ENCODE measurements around the gene JPT1.

JPT1 gene

DNA sequence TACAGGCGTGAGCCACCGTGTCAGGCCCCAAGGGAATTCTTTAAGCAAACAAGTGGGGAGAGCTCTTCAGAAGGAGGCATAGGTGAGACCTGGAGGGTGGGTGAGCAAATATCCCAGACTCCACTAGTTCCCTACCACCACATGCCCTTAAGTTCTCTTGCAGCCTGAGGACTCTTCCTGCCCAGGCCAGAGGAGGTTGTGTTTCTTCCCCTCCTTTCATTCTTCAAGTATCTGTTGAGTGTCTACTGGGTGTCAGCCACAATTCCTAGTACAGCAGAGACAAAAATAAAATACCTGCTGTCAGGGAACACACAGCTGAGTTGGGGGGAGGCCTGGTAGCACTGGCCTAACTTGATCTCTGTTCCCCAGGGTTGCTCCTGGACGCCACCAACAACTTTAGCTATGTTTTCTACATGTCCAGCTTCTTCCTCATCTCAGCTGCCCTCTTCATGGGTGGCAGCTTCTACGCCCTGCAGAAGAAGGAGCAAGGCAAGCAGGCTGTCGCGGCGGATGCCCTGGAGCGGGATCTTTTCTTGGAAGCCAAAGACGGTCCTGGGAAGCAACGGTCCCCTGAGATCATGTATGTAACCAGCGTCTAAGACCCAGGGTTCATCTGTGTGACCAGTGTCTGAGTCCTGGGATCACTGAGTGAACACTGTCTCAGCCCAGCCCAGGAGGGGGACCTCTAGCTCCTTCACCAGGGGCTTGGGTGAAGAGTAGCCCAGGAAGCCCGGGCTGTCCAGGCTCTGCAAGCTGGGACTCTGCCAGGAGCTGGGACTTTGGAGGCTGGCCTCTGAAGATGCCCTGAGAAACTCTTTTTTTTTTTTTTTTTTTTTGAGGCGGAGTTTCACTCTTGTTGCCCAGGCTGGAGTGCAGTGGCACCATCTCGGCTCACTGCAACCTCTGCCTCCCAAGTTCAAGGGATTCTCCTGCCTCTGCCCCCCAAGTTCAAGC, 50.4 kb downstream of the JPT1 start:
- no peak for DNase-seq

DNA sequence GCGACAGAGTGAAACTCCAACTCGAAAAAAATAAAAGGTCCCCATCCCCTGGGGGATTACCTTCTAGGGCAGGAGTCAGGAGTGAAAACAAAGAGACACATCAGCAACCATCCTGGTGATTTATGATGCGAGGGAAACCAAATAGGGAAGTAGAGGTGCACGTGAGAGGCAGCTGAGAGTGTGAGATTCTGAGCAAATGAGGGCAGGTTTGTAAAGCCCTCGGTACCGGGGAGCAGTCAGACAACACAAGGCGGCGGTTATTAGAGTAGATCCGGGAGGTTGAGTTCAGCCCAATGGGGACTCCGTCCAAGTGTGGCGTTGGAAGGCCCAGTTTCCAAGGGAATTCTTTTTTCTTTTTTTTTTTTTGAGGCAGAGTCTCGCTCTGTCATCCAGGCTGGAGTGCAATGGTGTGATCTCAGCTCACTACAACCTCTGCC, 51.9 kb downstream of the JPT1 start:
- DNase-seq, result no peak

DNA sequence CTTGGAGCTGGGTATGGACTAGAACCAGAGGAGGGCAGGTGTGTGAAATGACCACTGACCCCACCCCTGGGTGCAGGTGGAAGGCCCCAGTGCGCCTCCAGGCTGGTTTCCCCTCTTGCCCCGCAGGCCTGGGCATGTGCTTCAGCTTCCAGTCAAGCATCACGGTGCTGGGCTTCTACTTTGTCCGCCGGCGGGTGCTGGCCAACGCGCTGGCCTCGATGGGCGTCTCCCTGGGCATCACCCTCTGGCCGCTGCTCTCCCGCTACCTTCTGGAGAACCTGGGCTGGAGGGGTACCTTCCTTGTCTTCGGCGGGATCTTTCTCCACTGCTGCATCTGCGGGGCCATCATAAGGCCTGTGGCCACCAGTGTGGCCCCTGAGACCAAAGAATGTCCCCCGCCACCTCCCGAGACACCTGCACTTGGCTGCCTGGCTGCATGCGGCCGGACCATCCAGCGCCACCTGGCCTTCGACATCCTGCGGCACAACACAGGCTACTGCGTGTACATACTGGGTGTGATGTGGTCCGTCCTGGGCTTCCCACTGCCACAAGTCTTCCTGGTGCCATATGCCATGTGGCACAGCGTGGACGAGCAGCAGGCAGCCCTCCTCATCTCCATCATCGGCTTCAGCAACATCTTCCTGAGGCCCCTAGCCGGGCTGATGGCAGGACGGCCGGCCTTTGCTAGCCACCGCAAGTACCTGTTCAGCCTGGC, 54.3 kb downstream of the JPT1 start:
- DNase-seq, result no peak

DNA sequence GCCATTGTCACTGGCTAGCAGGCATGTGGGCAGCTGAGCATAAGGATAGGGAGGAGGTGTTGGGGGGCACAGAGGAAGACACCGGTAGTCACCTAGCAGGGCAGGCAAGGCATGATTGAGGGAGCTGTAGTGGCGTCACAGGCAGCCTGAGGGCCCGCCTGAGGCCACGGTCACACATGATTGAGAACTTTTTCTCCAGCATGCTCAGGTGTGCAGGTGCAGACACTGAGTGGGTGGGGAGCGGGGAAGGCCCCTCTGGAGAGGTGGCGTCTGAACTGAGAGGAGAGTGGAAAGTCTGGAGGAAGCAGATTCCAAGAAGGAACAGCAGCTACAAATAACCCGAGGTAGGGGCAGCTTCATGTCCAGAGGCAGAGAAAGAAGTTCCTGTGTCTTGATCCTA, 55.5 kb downstream of the JPT1 start:
- DNase-seq, result no peak

DNA sequence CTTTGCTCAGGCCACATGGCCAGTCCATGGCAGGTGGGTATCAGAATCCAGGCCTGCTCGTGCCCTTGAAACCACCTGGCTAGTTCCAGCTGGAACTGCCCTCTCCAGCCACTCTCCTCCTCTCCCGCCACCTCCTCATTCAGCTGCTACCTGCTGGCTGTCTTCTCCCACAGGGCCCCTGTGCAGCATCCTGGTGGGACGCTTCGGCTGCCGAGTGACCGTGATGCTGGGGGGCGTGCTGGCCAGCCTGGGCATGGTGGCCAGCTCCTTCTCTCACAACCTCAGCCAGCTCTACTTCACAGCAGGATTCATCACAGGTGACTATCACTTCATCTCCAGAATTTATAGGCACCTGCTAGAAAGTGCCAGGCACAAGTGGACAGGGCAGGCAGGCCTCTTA, 56.4 kb downstream of the JPT1 start:
- no peak for DNase-seq

DNA sequence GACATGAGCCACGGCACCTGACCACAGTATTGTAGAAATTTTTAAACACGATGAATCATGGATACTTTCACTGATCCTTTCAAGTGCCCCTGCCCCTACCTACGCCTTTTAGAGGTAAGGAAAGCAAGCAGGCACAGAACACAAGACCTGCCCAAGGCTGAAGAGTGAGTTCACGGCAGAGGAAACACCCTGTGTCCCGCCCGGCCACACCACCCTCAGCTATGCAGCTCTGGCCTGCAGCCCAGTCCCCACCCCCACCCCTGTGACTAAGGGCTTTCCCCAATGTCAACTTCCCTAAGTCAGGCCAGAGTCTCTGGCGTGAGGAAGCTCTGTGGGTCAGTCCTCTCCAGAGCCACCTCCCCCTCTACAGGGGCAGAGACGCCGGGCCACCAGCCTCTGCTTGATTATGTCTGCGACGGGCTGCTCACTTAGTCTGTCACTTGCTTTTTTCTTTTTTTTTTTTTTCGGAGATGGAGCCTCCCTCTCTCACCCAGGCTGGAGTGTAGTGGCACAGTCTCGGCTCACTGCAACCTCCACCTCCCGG, 58.2 kb downstream of the JPT1 start:
- no peak for DNase-seq

DNA sequence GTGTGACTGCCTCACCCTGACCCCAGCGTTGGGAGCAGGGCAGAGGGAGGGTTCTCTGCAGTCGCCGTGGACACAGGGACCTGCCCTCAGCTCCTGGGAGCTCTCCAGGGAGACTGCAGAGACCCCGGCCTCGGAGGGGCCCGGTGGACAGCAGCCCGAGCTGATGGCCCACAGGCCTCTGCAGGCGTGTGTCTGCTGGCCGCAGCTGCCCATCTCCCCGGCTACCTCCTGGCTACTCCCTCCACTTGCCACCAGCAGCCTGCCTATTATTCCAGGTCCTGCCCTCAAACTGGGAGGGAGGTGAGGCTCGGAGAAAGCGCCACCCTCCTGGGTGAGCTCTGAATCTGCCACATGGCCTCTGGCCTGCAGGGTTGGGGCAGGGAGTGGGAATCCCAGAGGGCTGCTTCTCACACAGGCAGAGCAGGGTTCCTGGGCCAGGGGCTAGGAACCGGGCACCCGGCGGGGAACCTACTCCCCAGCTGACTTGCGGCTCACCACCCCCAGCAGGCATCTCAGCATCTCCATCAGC, 59.4 kb downstream of the JPT1 start:
- no peak for DNase-seq

DNA sequence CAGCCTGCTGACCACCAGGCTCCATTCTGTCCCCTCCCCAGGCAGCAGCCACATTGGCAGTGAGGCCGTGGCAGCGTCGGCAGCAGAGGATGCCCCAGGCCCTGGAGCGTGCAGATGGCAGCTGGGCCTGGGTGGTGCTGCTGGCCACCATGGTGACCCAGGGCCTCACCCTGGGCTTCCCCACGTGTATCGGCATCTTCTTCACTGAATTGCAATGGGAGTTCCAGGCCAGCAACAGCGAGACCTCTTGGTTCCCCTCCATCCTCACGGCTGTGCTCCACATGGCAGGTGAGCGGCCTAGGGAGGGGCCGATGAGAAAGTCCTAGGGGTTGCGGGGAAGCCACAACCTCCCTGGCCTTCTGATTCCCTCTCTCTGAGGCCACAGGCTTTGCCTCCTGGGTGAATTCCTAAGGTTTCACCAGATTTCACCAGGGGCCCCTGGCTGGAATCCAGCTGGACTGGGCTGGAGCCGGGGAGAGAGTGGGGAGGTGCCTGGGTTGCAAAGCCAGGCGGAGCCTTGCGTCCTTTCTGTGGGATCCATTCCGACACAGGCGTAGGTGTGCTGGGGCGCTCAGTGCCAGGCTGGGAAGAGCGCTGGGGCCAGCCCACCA, 60.7 kb downstream of the JPT1 start:
- no peak for DNase-seq

DNA sequence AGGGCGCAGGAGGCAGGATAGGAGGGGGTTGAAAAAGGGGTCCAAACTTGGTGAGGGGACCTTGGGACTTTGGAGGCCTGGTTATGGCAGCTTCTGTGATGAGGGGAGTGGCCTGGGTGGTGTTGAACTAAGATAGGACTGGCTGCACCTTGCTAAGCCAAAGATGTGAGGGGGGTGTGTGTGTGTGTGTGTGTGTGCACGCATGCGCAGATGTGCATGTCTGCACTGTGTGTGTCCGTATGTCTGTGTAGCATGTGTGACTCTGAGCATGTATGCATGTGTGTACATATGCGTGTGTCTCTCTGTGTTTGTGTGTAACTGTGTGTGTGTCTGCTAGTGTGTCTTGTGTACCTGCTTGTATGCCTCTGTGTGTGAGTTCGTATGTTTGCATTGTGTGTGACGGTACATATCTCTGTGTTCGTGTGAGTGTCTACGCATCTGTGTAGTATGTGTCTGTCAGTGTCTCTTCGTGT, 62.4 kb downstream of the JPT1 start:
- DNase-seq, result no peak

DNA sequence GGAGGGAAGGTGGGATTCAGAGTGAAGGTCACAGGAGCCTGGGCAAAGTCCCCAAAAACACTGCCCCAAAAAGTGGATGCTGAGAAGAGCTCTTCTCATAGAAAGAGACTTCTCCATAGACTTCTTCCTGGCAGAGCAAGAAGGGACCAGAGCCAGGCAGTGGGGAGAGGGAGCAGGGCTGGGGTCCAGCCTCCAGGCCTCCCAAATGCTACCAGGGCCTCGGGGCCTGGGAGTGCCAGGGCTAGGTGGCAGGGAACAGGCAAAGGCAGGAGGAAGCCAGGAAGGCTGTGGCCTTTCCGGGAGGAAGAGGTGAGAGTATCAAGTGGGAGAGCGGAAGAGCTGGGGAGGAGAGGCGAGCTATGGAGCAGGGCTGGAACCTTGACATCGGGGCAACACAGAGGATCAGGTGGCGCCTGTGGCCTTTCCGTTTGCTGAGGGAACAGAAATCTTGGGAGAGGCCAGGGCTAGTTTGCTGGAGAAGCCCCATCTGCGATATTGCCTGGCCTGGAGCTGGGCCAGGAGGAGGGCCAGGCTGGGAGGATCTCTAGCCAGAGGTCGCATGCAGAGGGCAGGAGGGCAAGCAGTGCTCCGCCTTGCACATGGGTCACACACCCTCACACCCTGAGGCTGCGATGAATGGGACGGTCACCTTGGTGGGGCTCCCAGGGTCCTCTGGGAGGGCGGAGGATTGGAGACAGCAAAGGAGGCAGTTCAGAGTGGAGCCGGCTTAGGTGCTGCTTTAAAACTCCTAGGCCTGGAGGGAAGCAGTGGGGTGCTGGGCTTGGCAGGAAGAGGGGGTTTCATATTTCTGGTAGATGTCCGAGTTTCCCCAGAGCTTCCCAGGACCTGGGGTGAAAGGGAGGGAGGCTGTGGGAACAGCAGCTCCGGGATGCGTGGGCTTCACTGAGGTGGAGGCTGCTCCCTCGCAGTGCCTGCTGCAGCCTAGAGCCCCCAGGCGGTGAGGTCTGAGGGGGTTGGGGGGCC, 63.1 kb downstream of the JPT1 start:
- no peak for DNase-seq

DNA sequence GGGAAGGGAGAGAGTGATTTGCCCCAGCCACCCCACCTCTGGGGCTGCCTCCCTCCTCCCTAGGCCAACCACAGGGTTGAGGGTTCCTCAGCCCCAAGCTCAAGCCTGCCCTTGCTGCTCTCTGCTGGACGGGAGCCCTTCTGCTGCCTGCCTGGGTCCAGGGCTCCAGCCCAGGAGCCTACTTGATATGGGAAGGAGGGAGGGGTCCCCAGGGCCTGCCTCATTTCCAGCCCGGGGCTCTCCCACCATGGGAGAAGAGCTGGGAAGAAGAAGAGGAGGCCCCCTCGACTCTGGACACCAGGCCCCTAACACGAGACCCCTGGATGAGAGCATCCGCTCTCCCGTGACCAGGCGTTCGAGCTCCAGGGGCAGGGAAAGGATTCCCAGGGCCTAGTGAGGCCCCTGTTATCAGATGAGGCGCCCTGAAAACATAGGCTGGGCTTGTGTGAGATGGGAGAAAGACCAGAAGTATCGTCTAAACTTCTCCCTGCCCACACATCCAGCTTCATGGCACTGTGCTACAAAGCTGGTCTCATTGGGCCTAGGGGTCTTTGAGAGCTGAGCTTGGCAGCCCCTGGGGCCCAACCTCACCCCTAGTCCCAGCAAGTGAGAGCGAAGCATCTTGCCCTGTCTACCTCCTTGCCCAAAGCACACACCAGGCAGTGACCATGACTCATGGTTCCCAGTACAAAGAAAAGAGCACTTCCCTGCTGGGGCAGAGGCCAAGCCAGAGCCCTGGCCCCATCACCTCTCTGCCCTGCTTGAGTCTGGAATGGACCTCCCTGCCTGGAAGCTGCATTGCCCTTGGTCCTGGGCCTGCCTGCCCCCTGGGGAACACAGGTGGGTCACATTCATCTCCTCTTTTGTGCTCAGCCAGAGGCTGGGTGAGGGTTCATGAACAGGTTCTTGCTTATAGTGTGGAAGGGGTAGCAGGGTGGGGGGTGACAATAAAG, 65.6 kb downstream of the JPT1 start:
- no peak for DNase-seq

DNA sequence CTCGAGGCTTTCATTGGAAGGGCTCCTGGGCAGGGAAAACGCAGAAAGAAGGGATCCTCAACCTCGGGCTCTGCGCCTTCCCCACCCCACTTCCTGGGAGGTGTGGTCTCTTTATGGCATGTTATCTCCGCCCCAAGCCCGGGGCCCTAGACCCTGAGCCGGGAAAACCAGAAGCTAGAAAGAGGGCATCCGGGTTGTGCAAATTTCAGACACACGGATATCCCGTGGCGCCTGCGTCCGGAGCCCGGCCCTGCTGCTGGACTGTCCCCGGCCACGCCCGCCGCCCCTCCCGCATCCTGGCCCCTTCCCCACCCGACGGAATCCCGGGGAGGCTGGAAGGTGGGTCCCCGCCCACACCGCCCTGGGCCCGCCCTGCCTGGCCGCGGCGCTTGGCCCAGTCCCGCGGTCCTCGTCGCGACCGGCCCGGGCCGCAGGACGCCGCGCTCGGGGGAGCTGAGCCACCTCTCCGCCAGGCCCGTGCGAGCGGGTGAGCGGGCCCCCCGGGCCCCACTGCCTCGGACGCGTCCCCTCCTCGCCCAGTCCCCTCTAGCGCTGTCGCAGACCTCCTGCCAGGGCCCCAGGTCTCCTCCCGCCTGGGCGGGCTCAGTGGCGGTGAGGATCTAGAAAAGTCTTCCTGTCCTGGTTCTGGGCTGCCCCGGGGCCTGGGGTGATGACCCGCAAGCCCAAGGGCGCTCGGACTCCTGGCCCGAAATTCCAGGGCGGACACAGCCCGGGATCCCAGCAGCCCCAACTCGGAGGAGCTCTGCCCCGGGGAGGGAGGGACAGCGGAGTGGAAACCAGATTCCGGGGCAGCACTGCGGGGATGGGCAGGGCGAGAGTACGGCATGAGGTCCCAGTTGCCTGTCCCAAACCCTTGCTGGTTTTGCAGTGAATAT, 66.5 kb downstream of the JPT1 start, which contains the start of gene SLC16A5:
Gene SLC16A5, plus strand, starts transcription at position 397 of the 896 bp plus-strand sequence. CDS start 5,683 bp downstream, outside the sequence.
- peak; percentile 86 for DNase-seq

DNA sequence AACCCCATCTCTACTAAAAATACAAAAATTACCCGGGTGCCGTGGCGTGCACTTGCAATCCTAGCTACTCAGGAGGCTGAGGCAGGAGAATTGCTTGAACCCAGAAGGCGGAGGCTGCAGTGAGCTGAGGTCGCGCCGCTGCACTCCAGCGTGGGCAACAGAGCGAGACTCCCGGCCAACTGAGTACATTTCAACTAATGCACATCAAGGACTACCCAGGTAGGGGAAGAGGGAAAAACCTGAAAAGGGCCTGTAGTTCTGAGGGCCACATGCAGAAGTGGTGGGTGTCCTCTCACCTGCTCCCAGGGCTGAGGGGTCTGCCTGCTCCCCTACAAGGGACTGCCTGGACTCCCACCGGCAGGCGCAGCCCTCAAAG, 67.1 kb downstream of the JPT1 start:
- DNase-seq, result no peak

DNA sequence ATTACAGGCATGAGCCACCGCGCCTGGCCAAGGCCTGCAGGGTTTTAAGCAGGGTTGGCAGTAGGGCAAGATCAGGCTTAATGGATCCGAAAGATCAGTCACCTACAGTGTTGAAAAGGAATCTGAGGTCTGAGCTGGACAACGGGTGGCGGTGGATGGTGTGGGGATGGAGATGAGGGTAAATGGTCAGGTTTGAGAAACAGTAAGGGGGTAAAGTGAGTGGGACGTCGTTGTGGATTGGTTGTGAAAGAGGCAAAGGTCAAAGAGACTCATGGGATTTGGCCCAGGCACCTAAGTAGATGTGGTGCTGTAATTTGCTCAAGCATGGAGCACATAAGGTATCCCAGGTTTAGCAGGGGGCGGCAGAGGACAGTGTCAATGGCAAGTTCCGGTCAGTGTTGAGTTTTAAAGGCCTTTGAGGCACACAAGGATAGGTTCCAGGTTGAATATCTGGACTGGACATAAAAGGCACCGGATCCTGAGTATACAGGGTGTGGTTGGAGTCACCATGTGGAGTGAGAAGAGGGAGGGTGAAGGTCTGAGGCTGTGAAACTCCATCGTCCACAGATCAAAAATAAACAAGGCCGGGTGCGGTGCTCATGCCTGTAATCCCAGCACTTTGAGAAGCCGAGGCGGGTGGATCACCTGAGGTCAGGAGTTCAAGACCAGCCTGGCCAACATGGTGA, 67.7 kb downstream of the JPT1 start:
- DNase-seq, result no peak

Measured in eye (tissue), 1 donor.